ENCODE data around the gene RPS21.

The RPS21 gene

GRCh38 chr20:62354031-62354808 is 32.7 kb upstream of the RPS21 start:
- DNase-seq = no peak

- no peak for DNase-seq
Measured at GRCh38 chr20:62354811-62355341, 32.0 kb upstream of the RPS21 start.

- no peak for DNase-seq
Measured at GRCh38 chr20:62355516-62355877, 31.4 kb upstream of the RPS21 start.

- no peak for DNase-seq
Measured at GRCh38 chr20:62355878-62356588, 30.9 kb upstream of the RPS21 start.

GRCh38 chr20:62356589-62357186 is 30.2 kb upstream of the RPS21 start:
- no peak for DNase-seq

GRCh38 chr20:62357187-62357667 is 29.7 kb upstream of the RPS21 start:
- no peak for DNase-seq

GRCh38 chr20:62357681-62358080 is 29.2 kb upstream of the RPS21 start:
- no peak for DNase-seq

- DNase-seq = peak in 1 of 5 donors; percentile 3
Measured at GRCh38 chr20:62358171-62359042, 28.5 kb upstream of the RPS21 start.

GRCh38 chr20:62359043-62359490 is 27.8 kb upstream of the RPS21 start:
- DNase-seq = peak in 1 of 5 donors; percentile 5

- peak in 1 of 5 donors; percentile 4 for DNase-seq
Measured at GRCh38 chr20:62359491-62360121, 27.3 kb upstream of the RPS21 start.

GRCh38 chr20:62360854-62361798 is 25.8 kb upstream of the RPS21 start:
- DNase-seq = peak in 1 of 5 donors; percentile 6

- DNase-seq = peak in 1 of 5 donors; percentile 2
Measured at GRCh38 chr20:62361799-62362589, 24.9 kb upstream of the RPS21 start.

- peak in 1 of 5 donors; percentile 5 for DNase-seq
Measured at GRCh38 chr20:62362590-62362940, 24.3 kb upstream of the RPS21 start.

GRCh38 chr20:62362991-62363919 is 23.6 kb upstream of the RPS21 start:
- no peak for DNase-seq

GRCh38 chr20:62363920-62364851 is 22.7 kb upstream of the RPS21 start:
- peak in 1 of 5 donors; percentile 5 for DNase-seq

GRCh38 chr20:62364911-62365736 is 21.8 kb upstream of the RPS21 start:
- peak in 2 of 5 donors; percentile 0 to 8 for DNase-seq
